A549 (cell line): ENCODE data around the gene CD84.

Experiments
- EP300 ChIP-seq, 2 experiments: fragments of >200 bp; sonication (Bioruptor Twin); formaldehyde crosslinking; IDR thresholded peaks; 2 replicates in 1 of 2; 3 replicates in 1 of 2; pipeline ENCODE4 v1.6.1; 2016 to 2017
- HOXB13 ChIP-seq: fragments of 250-450 bp; sonication (Bioruptor Pico); IDR thresholded peaks from 2 replicates; pipeline ENCODE4 v1.5.0; 2020; ENCODE audit warnings: low read depth, mild to moderate bottlenecking, moderate library complexity
- MAZ ChIP-seq: fragments of 150-350 bp; IDR thresholded peaks from 2 replicates; pipeline ENCODE4 v1.6.1; 2014; ENCODE audit warnings: antibody characterized with exemption, low read depth, low read length, borderline replicate concordance
- MYC ChIP-seq: IDR thresholded peaks from 2 replicates; pipeline ENCODE4 v1.6.1; 2012; ENCODE audit warnings: mild to moderate bottlenecking, inconsistent platforms, low read length, improper control_type of control experiment, borderline replicate concordance
- POLR2A ChIP-seq: IDR thresholded peaks from 2 replicates; pipeline ENCODE4 v1.6.1; 2012; ENCODE audit warnings: mild to moderate bottlenecking, low read length
- SREBF2 ChIP-seq: fragments of 450-650 bp; IDR thresholded peaks from 2 replicates; pipeline ENCODE4 v1.6.1; 2014; ENCODE audit warnings: mild to moderate bottlenecking, moderate library complexity
- TF ChIP-seq, protein P1 (sequence below): fragments of >200 bp; sonication (Bioruptor Twin); formaldehyde crosslinking; IDR thresholded peaks from 3 replicates; pipeline ENCODE4 v1.5.1; 2016
- TF ChIP-seq, protein P2 (sequence below): IDR thresholded peaks from 2 replicates; pipeline ENCODE4 v1.6.1; 2012; ENCODE audit warnings: low read depth, borderline replicate concordance
- TF ChIP-seq, protein P3 (sequence below): fragments of 450-650 bp; IDR thresholded peaks from 2 replicates; pipeline ENCODE4 v1.6.1; 2014; ENCODE audit warnings: antibody characterized with exemption

DNA sequence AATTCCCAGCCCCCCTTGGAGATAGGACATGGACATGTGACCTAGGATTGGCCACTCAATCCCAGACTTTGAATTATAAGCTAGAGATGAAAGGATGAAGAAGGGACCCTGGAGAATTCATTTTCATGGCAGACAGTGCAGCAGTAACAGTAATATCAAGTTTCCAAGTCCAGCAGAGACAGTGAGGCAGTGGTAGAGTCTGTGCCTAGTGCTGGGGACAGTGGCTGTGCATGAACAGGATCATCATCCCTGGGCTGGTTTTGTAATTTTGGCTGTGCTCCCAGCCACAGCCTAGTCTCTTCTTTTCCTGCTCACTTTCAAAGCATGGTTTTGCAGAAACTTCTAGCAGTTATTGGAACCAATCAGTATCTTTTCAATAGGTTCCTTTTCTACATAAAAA, 29.6 kb upstream of the CD84 start:
- TF ChIP-seq, protein P1, sequence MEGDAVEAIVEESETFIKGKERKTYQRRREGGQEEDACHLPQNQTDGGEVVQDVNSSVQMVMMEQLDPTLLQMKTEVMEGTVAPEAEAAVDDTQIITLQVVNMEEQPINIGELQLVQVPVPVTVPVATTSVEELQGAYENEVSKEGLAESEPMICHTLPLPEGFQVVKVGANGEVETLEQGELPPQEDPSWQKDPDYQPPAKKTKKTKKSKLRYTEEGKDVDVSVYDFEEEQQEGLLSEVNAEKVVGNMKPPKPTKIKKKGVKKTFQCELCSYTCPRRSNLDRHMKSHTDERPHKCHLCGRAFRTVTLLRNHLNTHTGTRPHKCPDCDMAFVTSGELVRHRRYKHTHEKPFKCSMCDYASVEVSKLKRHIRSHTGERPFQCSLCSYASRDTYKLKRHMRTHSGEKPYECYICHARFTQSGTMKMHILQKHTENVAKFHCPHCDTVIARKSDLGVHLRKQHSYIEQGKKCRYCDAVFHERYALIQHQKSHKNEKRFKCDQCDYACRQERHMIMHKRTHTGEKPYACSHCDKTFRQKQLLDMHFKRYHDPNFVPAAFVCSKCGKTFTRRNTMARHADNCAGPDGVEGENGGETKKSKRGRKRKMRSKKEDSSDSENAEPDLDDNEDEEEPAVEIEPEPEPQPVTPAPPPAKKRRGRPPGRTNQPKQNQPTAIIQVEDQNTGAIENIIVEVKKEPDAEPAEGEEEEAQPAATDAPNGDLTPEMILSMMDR, result no peak
- TF ChIP-seq MAZ (no peak), POLR2A (no peak), EP300 (IDR thresholded peaks at IDR 0.05) (no peak), HOXB13 (CRISPR knock-in tag) (no peak), MYC (no peak), SREBF2 (no peak)
- TF ChIP-seq, protein P2, sequence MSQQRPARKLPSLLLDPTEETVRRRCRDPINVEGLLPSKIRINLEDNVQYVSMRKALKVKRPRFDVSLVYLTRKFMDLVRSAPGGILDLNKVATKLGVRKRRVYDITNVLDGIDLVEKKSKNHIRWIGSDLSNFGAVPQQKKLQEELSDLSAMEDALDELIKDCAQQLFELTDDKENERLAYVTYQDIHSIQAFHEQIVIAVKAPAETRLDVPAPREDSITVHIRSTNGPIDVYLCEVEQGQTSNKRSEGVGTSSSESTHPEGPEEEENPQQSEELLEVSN, result no peak
- TF ChIP-seq, protein P3, sequence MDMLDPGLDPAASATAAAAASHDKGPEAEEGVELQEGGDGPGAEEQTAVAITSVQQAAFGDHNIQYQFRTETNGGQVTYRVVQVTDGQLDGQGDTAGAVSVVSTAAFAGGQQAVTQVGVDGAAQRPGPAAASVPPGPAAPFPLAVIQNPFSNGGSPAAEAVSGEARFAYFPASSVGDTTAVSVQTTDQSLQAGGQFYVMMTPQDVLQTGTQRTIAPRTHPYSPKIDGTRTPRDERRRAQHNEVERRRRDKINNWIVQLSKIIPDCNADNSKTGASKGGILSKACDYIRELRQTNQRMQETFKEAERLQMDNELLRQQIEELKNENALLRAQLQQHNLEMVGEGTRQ, result no peak
